Hindlimb muscle (tissue), 1 donor: Measurements from ENCODE around the gene MTMR3. TPM values are rescaled to one million over a fixed set of nuclear protein-coding genes. Genes with fewer than 3 reads are reported as not detected.

Source experiments
- DNase-seq: peaks from one replicate; pipeline ENCODE4 v3.0.0-alpha.2; 2013
- polyA plus RNA-seq: library from polyadenylated mRNA; unstranded; fragments of 120-200 nt; gene quantifications from one replicate; pipeline ENCODE4 v1.2.1, GENCODE V29; 2013; ENCODE audit not compliant: insufficient read length

Gene MTMR3
- polyA plus RNA-seq, 1 donor: 33.9 TPM

- peak; percentile 76 for DNase-seq
Measured at GRCh38 chr22:30005213-30005857, 122.4 kb downstream of the MTMR3 start.

- no peak for DNase-seq
Measured at GRCh38 chr22:30007361-30007760, 124.4 kb downstream of the MTMR3 start.

- DNase-seq: no peak
Measured at GRCh38 chr22:30008401-30008800, 125.4 kb downstream of the MTMR3 start.

- no peak for DNase-seq
Measured at GRCh38 chr22:30009478-30009877, 126.5 kb downstream of the MTMR3 start.

- no peak for DNase-seq
Measured at GRCh38 chr22:30010789-30011405, 127.9 kb downstream of the MTMR3 start.

GRCh38 chr22:30013201-30013600, 130.2 kb downstream of the MTMR3 start:
- no peak for DNase-seq

- DNase-seq: no peak
Measured at GRCh38 chr22:30014244-30014643, 131.3 kb downstream of the MTMR3 start.

GRCh38 chr22:30015229-30015797, 132.3 kb downstream of the MTMR3 start:
- DNase-seq: no peak

- no peak for DNase-seq
Measured at GRCh38 chr22:30015846-30016245, 132.9 kb downstream of the MTMR3 start.

- no peak for DNase-seq
Measured at GRCh38 chr22:30016596-30016995, 133.6 kb downstream of the MTMR3 start.

GRCh38 chr22:30017375-30018223, 134.6 kb downstream of the MTMR3 start:
- DNase-seq: no peak

GRCh38 chr22:30020511-30020910, 137.5 kb downstream of the MTMR3 start:
- no peak for DNase-seq

GRCh38 chr22:30021338-30021737, 138.4 kb downstream of the MTMR3 start:
- no peak for DNase-seq

GRCh38 chr22:30021881-30022619, 139.1 kb downstream of the MTMR3 start:
- DNase-seq: no peak

GRCh38 chr22:30023099-30023660, 140.2 kb downstream of the MTMR3 start:
- no peak for DNase-seq

GRCh38 chr22:30024231-30024630, 141.3 kb downstream of the MTMR3 start:
- no peak for DNase-seq

- DNase-seq: no peak
Measured at GRCh38 chr22:30025221-30025620, 142.2 kb downstream of the MTMR3 start.

- no peak for DNase-seq
Measured at GRCh38 chr22:30026756-30027155, 143.8 kb downstream of the MTMR3 start.

GRCh38 chr22:30027169-30027568, 144.2 kb downstream of the MTMR3 start:
- DNase-seq: no peak

GRCh38 chr22:30027791-30028190, 144.8 kb downstream of the MTMR3 start:
- DNase-seq: no peak

- DNase-seq: no peak
Measured at GRCh38 chr22:30028731-30029130, 145.8 kb downstream of the MTMR3 start.

- DNase-seq: no peak
Measured at GRCh38 chr22:30029512-30029911, 146.5 kb downstream of the MTMR3 start.
